HepG2 (cell line): Measurements from ENCODE around the gene ZP2. TPM values are rescaled to one million over a fixed set of nuclear protein-coding genes. Genes with fewer than 3 reads are reported as not detected.

Experiments used
- CENPBD1 ChIP-seq: sonication (generic); formaldehyde crosslinking; IDR thresholded peaks from 2 replicates; pipeline ENCODE4 v1.8.0; 2022; ENCODE audit warnings: missing genetic modification reagents, low read depth, mild to moderate bottlenecking, borderline replicate concordance
- GLI4 ChIP-seq: sonication (generic); formaldehyde crosslinking; IDR thresholded peaks from 2 replicates; pipeline ENCODE4 v1.5.1; 2020; ENCODE audit warnings: missing genetic modification reagents, mild to moderate bottlenecking, moderate library complexity, borderline replicate concordance
- MIER2 ChIP-seq: IDR thresholded peaks from 2 replicates; pipeline ENCODE4 v1.6.1; 2016; ENCODE audit warnings: missing biosample characterization, missing genetic modification reagents
- NONO ChIP-seq, 2 experiments: fragments of 450-650 bp in 1 of 2; sonication (generic) in 1 of 2; formaldehyde crosslinking in 1 of 2; IDR thresholded peaks in 1 of 2; conservative IDR thresholded peaks in 1 of 2; 2 replicates each; pipeline versions ENCODE4 v1.6.1 to v1.8.0; 2017 to 2022; ENCODE audit warnings: mild to moderate bottlenecking in 1 of 2, missing genetic modification reagents in 1 of 2, moderate library complexity in 1 of 2
- RERE ChIP-seq: IDR thresholded peaks from 2 replicates; pipeline ENCODE4 v1.6.1; 2016; ENCODE audit warnings: low read depth, missing genetic modification reagents, missing compliant biosample characterization
- SKI ChIP-seq: fragments of 450-650 bp; IDR thresholded peaks from one replicate; pipeline ENCODE4 v1.6.1; 2018; ENCODE audit warnings: mild to moderate bottlenecking; ENCODE audit not compliant: partially characterized antibody
- SMAD9 ChIP-seq: sonication (generic); formaldehyde crosslinking; IDR thresholded peaks from 2 replicates; pipeline ENCODE4 v1.5.1; 2020; ENCODE audit warnings: mild to moderate bottlenecking, missing genetic modification reagents
- ZNF451 ChIP-seq: sonication (generic); formaldehyde crosslinking; IDR thresholded peaks from 2 replicates; pipeline ENCODE4 v1.5.0; 2020; ENCODE audit warnings: mild to moderate bottlenecking, missing genetic modification reagents
- polyA plus RNA-seq, 8 experiments: library from polyadenylated mRNA; depleted of rRNA in 3 of 8; stranded (reverse) in 7 of 8; unstranded in 1 of 8; fragments of >200 nt; fragmentation: Illumina TruSeq in 4 of 8; extraction: Trizol in 4 of 8; gene quantifications; 2 replicates each; pipeline versions ENCODE4 v1.2.1 to v1.2.3, GENCODE V29; 2011 to 2016; ENCODE audit warnings: low read depth in 4 of 8, missing spikeins in 1 of 8, mixed read lengths in 1 of 8; ENCODE audit not compliant: insufficient read depth in 1 of 8
- total RNA-seq, 5 experiments: library from RNA; depleted of rRNA; stranded (reverse); fragments of >200 nt; fragmentation: Illumina TruSeq; extraction: Trizol; gene quantifications; 2 replicates each; pipeline ENCODE4 v1.2.3, GENCODE V29; 2016; ENCODE audit warnings: low read depth in 1 of 5
- TF ChIP-seq, protein P1 (sequence below): sonication (generic); formaldehyde crosslinking; IDR thresholded peaks from one replicate; pipeline ENCODE4 v1.5.1; 2020; ENCODE audit warnings: mild to moderate bottlenecking, missing genetic modification reagents; ENCODE audit errors: not compliant biosample characterization
- TF ChIP-seq, protein P2 (sequence below): sonication (generic); formaldehyde crosslinking; conservative IDR thresholded peaks from 2 replicates; pipeline ENCODE4 v1.4.0; 2020; ENCODE audit warnings: missing genetic modification reagents

ZP2 gene
- total and polyA plus RNA-seq, 2 of the 13 experiments (the other 11 are each of a cell fraction or from before 2014, with no cell fraction given): not detected

DNA sequence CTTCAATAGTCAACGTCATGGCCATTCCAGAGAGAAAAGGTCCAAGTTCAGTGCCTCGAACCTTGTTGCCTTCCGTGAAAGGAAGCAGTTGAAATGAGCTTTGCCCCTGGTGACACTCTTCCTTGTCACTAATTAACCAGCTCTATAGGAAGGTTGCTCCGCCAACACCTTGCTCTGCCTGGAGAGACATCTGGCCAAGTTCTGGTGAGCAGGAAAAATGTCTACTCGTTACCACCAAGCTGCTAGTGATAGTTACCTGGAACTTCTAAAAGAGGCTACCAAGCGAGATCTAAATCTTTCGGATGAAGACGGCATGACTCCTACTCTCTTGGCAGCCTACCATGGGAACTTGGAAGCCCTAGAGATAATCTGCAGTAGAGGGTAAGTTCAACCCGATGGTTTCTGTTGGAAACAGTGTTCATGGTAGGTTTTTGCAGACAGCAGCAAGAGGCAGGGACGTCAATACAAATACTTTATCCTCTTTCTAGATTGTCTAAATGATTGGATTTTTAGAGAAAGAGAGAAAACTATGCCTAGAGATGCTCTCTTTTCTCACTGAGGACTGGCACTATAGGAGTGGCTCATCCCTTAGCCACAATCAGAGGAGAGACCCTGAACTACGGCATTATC is 22.3 kb upstream of the ZP2 start, which contains the start of gene ANKS4B (continued):
- TF ChIP-seq, protein P1, sequence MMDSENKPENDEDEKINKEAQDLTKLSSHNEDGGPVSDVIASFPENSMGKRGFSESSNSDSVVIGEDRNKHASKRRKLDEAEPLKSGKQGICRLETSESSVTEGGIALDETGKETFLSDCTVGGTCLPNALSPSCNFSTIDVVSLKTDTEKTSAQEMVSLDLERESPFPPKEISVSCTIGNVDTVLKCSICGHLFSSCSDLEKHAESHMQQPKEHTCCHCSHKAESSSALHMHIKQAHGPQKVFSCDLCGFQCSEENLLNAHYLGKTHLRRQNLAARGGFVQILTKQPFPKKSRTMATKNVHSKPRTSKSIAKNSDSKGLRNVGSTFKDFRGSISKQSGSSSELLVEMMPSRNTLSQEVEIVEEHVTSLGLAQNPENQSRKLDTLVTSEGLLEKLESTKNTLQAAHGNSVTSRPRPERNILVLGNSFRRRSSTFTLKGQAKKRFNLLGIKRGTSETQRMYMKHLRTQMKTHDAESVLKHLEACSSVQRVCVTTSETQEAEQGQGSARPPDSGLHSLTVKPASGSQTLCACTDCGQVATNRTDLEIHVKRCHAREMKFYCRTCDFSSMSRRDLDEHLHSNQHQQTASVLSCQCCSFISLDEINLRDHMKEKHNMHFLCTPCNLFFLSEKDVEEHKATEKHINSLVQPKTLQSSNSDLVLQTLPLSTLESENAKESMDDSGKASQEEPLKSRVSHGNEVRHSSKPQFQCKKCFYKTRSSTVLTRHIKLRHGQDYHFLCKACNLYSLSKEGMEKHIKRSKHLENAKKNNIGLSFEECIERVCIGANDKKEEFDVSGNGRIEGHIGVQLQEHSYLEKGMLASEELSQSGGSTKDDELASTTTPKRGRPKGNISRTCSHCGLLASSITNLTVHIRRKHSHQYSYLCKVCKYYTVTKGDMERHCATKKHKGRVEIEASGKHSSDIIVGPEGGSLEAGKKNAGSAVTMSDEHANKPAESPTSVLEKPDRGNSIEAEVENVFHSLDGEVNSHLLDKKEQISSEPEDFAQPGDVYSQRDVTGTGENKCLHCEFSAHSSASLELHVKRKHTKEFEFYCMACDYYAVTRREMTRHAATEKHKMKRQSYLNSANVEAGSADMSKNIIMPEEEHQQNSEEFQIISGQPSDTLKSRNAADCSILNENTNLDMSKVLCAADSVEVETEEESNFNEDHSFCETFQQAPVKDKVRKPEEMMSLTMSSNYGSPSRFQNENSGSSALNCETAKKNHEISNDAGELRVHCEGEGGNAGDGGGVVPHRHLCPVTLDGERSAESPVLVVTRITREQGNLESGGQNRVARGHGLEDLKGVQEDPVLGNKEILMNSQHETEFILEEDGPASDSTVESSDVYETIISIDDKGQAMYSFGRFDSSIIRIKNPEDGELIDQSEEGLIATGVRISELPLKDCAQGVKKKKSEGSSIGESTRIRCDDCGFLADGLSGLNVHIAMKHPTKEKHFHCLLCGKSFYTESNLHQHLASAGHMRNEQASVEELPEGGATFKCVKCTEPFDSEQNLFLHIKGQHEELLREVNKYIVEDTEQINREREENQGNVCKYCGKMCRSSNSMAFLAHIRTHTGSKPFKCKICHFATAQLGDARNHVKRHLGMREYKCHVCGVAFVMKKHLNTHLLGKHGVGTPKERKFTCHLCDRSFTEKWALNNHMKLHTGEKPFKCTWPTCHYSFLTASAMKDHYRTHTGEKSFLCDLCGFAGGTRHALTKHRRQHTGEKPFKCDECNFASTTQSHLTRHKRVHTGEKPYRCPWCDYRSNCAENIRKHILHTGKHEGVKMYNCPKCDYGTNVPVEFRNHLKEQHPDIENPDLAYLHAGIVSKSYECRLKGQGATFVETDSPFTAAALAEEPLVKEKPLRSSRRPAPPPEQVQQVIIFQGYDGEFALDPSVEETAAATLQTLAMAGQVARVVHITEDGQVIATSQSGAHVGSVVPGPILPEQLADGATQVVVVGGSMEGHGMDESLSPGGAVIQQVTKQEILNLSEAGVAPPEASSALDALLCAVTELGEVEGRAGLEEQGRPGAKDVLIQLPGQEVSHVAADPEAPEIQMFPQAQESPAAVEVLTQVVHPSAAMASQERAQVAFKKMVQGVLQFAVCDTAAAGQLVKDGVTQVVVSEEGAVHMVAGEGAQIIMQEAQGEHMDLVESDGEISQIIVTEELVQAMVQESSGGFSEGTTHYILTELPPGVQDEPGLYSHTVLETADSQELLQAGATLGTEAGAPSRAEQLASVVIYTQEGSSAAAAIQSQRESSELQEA (CRISPR knock-in tag): no peak
- no peak for TF ChIP-seq CENPBD1 (CRISPR knock-in tag)
- peak; percentile 88 for TF ChIP-seq MIER2 (CRISPR knock-in tag)
- TF ChIP-seq SKI: peak; percentile 99
- TF ChIP-seq RERE (CRISPR knock-in tag): peak; percentile 82; the same call in 1 of the 2 replicates
- TF ChIP-seq NONO (IDR thresholded peaks at IDR 0.05): no peak
- TF ChIP-seq NONO (CRISPR knock-in tag; conservative IDR thresholded peaks at IDR 0.05): peak; percentile 63; the same call in 1 of the 2 replicates
- TF ChIP-seq SMAD9 (CRISPR knock-in tag): no peak
- TF ChIP-seq, protein P2, sequence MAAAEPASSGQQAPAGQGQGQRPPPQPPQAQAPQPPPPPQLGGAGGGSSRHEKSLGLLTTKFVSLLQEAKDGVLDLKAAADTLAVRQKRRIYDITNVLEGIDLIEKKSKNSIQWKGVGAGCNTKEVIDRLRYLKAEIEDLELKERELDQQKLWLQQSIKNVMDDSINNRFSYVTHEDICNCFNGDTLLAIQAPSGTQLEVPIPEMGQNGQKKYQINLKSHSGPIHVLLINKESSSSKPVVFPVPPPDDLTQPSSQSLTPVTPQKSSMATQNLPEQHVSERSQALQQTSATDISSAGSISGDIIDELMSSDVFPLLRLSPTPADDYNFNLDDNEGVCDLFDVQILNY (CRISPR knock-in tag): no peak
- no peak for TF ChIP-seq ZNF451 (CRISPR knock-in tag)
- no peak; the same call in 1 of the 2 replicates for TF ChIP-seq GLI4 (CRISPR knock-in tag)
